Lower leg skin (tissue), 3 donors: ENCODE results near the gene APLF.

Source experiments
- POLR2A ChIP-seq, 2 donors: fragments of 450-650 bp; IDR thresholded peaks; one replicate each; pipeline ENCODE4 v1.6.1; 2016 to 2017; ENCODE audit warnings: antibody characterized with exemption in 2 of 2, mild to moderate bottlenecking in 1 of 2, moderate library complexity in 1 of 2
- TF ChIP-seq, protein P1 (sequence below), 3 donors: fragments of 450-650 bp; IDR thresholded peaks; one replicate each; pipeline ENCODE4 v1.5.1; 2016; ENCODE audit warnings: antibody characterized with exemption in 3 of 3, mild to moderate bottlenecking in 3 of 3, moderate library complexity in 2 of 3

DNA sequence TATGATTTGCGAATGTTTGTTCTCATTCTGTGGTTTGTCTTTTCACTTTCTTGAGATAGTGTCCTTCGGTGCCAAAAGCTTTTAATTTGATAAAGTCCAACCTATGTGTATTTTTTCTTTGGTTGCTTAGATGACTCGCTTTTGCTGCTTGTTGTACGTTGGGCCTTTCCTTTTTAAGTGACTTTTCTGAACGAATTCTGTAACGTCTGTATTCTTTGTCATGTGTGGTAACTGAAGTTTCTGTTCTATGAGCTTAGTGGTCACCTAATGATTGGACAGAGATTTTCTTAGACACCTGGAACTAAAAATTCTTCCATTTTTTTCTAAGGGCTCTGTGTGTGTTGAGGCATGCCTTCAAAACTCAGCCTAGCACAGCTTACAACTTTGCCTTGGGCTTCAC lies 156.4 kb downstream of the APLF start:
- TF ChIP-seq, protein P1, sequence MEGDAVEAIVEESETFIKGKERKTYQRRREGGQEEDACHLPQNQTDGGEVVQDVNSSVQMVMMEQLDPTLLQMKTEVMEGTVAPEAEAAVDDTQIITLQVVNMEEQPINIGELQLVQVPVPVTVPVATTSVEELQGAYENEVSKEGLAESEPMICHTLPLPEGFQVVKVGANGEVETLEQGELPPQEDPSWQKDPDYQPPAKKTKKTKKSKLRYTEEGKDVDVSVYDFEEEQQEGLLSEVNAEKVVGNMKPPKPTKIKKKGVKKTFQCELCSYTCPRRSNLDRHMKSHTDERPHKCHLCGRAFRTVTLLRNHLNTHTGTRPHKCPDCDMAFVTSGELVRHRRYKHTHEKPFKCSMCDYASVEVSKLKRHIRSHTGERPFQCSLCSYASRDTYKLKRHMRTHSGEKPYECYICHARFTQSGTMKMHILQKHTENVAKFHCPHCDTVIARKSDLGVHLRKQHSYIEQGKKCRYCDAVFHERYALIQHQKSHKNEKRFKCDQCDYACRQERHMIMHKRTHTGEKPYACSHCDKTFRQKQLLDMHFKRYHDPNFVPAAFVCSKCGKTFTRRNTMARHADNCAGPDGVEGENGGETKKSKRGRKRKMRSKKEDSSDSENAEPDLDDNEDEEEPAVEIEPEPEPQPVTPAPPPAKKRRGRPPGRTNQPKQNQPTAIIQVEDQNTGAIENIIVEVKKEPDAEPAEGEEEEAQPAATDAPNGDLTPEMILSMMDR (IDR thresholded peaks at IDR 0.05) = no peak
- TF ChIP-seq POLR2A (IDR thresholded peaks at IDR 0.05) = no peak
